ENCODE data around the gene RPS6KC1. TPM values are rescaled to one million over a fixed set of nuclear protein-coding genes. Genes with fewer than 3 reads are reported as not detected.

The RPS6KC1 gene
- total RNA-seq, 1 donor from 2014 or later = 32.6 TPM

DNA sequence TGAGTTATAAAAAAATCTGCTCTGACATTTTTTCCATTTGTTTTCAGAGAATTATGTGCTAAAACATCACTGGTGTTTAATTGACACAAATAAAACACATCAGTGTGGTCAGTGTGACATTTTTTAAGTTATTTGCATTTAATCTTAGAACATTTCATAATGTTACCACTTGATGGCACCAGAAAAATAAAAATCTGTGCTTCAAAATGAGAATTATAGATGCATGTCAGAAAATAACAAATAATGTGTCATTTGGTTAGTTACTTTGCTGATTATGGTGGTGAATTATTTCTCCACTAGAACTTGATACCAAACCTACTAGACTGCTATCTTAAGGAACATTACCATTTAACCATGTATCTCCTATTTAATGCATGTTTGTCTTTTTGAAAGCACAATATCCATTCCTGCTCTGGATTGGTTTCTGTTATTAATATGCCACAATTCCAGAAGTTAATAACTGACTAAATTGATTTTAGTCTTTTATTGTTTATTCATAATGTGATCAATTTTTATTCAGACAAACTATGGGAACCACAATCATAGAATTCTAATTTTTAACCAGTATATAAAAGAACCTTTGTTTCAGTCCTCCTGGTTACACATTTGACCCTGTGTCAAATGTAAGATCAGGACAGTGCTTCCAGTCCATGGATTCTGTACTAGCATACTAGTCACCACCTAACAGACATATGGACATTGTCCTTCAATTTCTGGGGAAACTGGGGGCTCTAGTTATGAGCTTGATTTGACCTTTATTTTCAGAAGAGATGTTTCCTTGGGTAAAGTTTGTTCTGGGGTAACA is 81.0 kb downstream of the RPS6KC1 start:
- Histone ChIP-seq H4K20me1 (ENCODE audit: low read depth) (no peaks in the 10 kb centered on the region), H3K9ac (no peak overlapping the region), H3K36me3 (no peaks in the 10 kb centered on the region), H3F3A (ENCODE audit: low read depth) (no peaks in the 10 kb centered on the region), H3K79me2 (ENCODE audit: low read depth) (no peaks in the 10 kb centered on the region), H2AFZ (replicated peaks) (no peak overlapping the region), H3K4me2 (no peak overlapping the region), H3K4me1 (peaks cover 6% of the 10 kb centered on the region), H3K27ac (no peak overlapping the region), H3K9me3 (ENCODE audit: low read depth) (no peaks in the 10 kb centered on the region), H3K4me3 (no peak overlapping the region), H3K27me3 (no peaks in the 10 kb centered on the region)
- no peak overlapping the region for H3K4me3 Mint-ChIP-seq
- H3K9me3 Mint-ChIP-seq = no peaks in the 10 kb centered on the region
- H3K27ac Mint-ChIP-seq = no peak overlapping the region
- TF ChIP-seq, protein P1, sequence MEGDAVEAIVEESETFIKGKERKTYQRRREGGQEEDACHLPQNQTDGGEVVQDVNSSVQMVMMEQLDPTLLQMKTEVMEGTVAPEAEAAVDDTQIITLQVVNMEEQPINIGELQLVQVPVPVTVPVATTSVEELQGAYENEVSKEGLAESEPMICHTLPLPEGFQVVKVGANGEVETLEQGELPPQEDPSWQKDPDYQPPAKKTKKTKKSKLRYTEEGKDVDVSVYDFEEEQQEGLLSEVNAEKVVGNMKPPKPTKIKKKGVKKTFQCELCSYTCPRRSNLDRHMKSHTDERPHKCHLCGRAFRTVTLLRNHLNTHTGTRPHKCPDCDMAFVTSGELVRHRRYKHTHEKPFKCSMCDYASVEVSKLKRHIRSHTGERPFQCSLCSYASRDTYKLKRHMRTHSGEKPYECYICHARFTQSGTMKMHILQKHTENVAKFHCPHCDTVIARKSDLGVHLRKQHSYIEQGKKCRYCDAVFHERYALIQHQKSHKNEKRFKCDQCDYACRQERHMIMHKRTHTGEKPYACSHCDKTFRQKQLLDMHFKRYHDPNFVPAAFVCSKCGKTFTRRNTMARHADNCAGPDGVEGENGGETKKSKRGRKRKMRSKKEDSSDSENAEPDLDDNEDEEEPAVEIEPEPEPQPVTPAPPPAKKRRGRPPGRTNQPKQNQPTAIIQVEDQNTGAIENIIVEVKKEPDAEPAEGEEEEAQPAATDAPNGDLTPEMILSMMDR (IDR thresholded peaks at IDR 0.05) = no peak
- no peak for TF ChIP-seq EZH2phosphoT487 (IDR thresholded peaks at IDR 0.05)
- no peak for TF ChIP-seq EZH2 (IDR thresholded peaks at IDR 0.05)
- no peaks in the 10 kb centered on the region for H3K36me3 Mint-ChIP-seq
- no peaks in the 10 kb centered on the region for H3K27me3 Mint-ChIP-seq (ENCODE audit: insufficient read depth, low read depth)
- no peak for DNase-seq (ENCODE audit: low spot score)
- H3K4me1 Mint-ChIP-seq = no peaks in the 10 kb centered on the region

DNA sequence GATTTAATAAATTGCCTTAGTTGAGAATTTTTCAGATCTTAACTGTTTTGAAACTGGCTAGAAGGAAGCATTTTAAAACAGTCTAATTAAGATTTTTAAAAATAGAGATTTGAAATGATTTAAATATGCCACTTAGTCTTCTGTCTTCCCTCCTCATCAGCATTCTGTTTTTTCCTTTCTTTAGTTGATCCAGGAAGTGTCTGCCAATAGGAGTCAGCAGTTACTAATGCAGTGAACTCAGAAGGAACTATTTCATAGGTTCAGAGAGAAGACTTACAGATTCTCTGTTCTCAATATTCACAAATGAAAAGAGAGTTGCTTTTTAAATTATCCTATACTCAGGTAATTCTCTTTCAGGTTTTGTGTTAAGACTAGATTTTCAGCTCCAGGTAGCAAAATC is 84.5 kb downstream of the RPS6KC1 start:
- no peaks in the 10 kb centered on the region for H3F3A ChIP-seq (ENCODE audit: low read depth)
- no peak overlapping the region for H2AFZ ChIP-seq (replicated peaks)

DNA sequence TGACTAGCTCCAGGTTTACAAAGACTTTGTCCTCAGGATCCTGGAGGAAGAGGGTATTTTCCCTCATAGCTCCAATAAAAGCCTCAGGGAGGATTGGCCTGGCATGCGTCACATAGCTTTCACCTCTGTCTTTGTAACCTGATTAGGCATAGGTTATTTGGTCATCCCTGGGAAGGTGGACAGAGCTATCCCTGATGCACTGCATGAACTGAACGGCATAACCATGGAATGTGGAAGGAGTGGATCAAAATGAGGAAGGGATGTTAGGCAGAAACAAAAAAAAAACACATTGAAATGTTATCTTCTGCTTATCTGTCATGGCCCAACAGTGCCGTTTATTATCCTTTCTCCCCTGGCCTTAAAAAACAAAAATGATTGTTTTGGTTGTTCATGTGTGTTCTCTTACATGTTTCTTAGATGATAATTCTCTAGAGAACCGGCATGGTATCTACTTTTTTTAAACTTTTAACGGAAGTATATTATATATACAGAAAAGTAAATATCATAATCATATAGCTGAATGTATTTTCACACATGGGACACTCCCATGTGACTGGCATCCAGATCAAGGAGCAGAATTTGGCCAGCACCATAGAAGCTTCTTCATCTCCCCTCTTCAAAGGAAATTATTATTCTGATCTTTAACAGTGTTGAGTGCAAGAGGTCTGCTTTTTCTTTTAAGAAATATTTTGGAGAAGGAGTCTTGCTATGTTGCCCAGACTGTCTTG is 85.3 kb downstream of the RPS6KC1 start:
- H3K27ac ChIP-seq = no peak overlapping the region
- peaks cover 19% of the 10 kb centered on the region for H3K79me2 ChIP-seq (ENCODE audit: low read depth)
- peaks cover 6% of the 10 kb centered on the region for H3K4me1 ChIP-seq
- no peaks in the 10 kb centered on the region for H3K36me3 ChIP-seq
- no peak overlapping the region for H3K4me2 ChIP-seq
- H3K27me3 ChIP-seq = no peaks in the 10 kb centered on the region
- Mint-ChIP-seq H3K4me1 (no peaks in the 10 kb centered on the region), H3K27me3 (ENCODE audit: insufficient read depth, low read depth) (no peaks in the 10 kb centered on the region), H3K36me3 (peaks cover 9% of the 10 kb centered on the region), H3K27ac (peak overlapping the region; percentile 81), H3K4me3 (no peak overlapping the region), H3K9me3 (peaks cover 13% of the 10 kb centered on the region)
- H3K9ac ChIP-seq = no peak overlapping the region
- H2AFZ ChIP-seq (replicated peaks) = no peak overlapping the region
- H3K4me3 ChIP-seq = no peak overlapping the region
- H3K9me3 ChIP-seq (ENCODE audit: low read depth) = no peaks in the 10 kb centered on the region
- H3F3A ChIP-seq (ENCODE audit: low read depth) = no peaks in the 10 kb centered on the region
- H4K20me1 ChIP-seq (ENCODE audit: low read depth) = no peaks in the 10 kb centered on the region
- DNase-seq (ENCODE audit: low spot score) = no peak
- TF ChIP-seq EZH2 (IDR thresholded peaks at IDR 0.05) (no peak), EZH2phosphoT487 (IDR thresholded peaks at IDR 0.05) (no peak)
- TF ChIP-seq, protein P1 (IDR thresholded peaks at IDR 0.05) = no peak

More for the DNA sequence above, 84.5 kb downstream of the RPS6KC1 start:
- peaks cover 6% of the 10 kb centered on the region for H3K4me1 ChIP-seq
- H3K27me3 ChIP-seq = no peaks in the 10 kb centered on the region
- H3K4me3 Mint-ChIP-seq = no peak overlapping the region
- H3K4me1 Mint-ChIP-seq = no peaks in the 10 kb centered on the region
- H3K9me3 ChIP-seq (ENCODE audit: low read depth) = no peaks in the 10 kb centered on the region
- no peak overlapping the region for H3K27ac ChIP-seq
- no peak for DNase-seq (ENCODE audit: low spot score)
- H4K20me1 ChIP-seq (ENCODE audit: low read depth) = no peaks in the 10 kb centered on the region
- peaks cover 9% of the 10 kb centered on the region for H3K36me3 Mint-ChIP-seq
- H3K9ac ChIP-seq = no peak overlapping the region
- H3K79me2 ChIP-seq (ENCODE audit: low read depth) = peaks cover 19% of the 10 kb centered on the region
- peaks cover 13% of the 10 kb centered on the region for H3K9me3 Mint-ChIP-seq
- no peak overlapping the region for H3K4me3 ChIP-seq
- TF ChIP-seq EZH2phosphoT487 (IDR thresholded peaks at IDR 0.05) (no peak), EZH2 (IDR thresholded peaks at IDR 0.05) (no peak)
- TF ChIP-seq, protein P1 (IDR thresholded peaks at IDR 0.05) = no peak
- H3K27ac Mint-ChIP-seq = no peak overlapping the region
- no peaks in the 10 kb centered on the region for H3K36me3 ChIP-seq
- H3K4me2 ChIP-seq = no peak overlapping the region
- H3K27me3 Mint-ChIP-seq (ENCODE audit: insufficient read depth, low read depth) = no peaks in the 10 kb centered on the region
